K562 (cell line): ENCODE measurements around the gene PLCB4. TPM values are rescaled to one million over a fixed set of nuclear protein-coding genes. Genes with fewer than 3 reads are reported as not detected.

Source experiments
- ATAC-seq: fragments of 200-7000 bp; cut with Tn5 transposase; 3 replicates; pipeline ENCODE4 v1.9.1; 2020; ENCODE audit warnings: moderate library complexity
- BruUV-seq: library from RNA; stranded (reverse); fragments of 400-500 nt; replicated peaks from 2 replicates; lab custom pipeline; 2021; lab: Mats Ljungman, UMichigan
- CTCF ChIA-PET: fragments of 300-600 bp; formaldehyde crosslinking; extraction: SDS; loops from one replicate; lab custom pipeline; 2021; ENCODE audit warnings: low intra/inter-chr PET ratio; lab: Yijun Ruan, JAX
- POLR2A ChIA-PET: fragments of 300-600, 350-650 bp; sonication (Branson Sonifier 250); formaldehyde crosslinking; extraction: SDS; loops from one replicate; lab custom pipeline; 2021; ENCODE audit warnings: antibody characterized with exemption, inconsistent platforms; lab: Yijun Ruan, JAX
- DNase-seq, 4 experiments: peaks; one replicate each; pipeline versions ENCODE4 v3.0.0 to v3.0.0-alpha.2; 2011 to 2018; ENCODE audit warnings: low spot score in 3 of 4, mixed read lengths in 3 of 4; ENCODE audit errors: extremely low read depth in 1 of 4
- FAIRE-seq: peaks from 2 replicates; lab custom pipeline; 2011; peaks lifted over from hg19 to GRCh38; lab: Jason Lieb, UNC
- H2AFZ ChIP-seq: 2 replicates; pipeline ENCODE4 v1.6.0; 2011; ENCODE audit warnings: low read depth, low read length, control low read depth, inconsistent platforms
- H3K27ac ChIP-seq: fragments of 200-600 bp; 3 replicates; pipeline ENCODE4 v1.8.0; 2011; ENCODE audit warnings: low read depth, mild to moderate bottlenecking, control low read depth, inconsistent platforms, low read length, moderate library complexity, mixed read lengths; ENCODE audit errors: extremely low read depth
- H3K27me3 ChIP-seq, 2 experiments: fragments of 300-600 bp in 1 of 2; 2 replicates in 1 of 2; 3 replicates in 1 of 2; pipeline versions ENCODE4 v1.6.0 to v1.8.0; 2011; ENCODE audit warnings: inconsistent platforms in 2 of 2, low read length in 2 of 2, mild to moderate bottlenecking in 1 of 2, mixed read lengths in 1 of 2, moderate library complexity in 1 of 2; ENCODE audit not compliant: control insufficient read depth in 2 of 2, insufficient read depth in 2 of 2
- H3K36me3 ChIP-seq: fragments of 300-600 bp; 3 replicates; pipeline ENCODE4 v1.8.0; 2011; ENCODE audit warnings: mild to moderate bottlenecking, low read length, inconsistent platforms; ENCODE audit not compliant: control insufficient read depth, insufficient read depth
- H3K4me1 ChIP-seq, 2 experiments: fragments of 200-600 bp in 1 of 2; replicated peaks in 1 of 2; 2 replicates in 1 of 2; 3 replicates in 1 of 2; pipeline versions ENCODE4 v1.5.1 to v1.8.0; 2011; ENCODE audit warnings: inconsistent platforms in 2 of 2, low read length in 2 of 2, mild to moderate bottlenecking in 1 of 2, mixed read lengths in 1 of 2, moderate library complexity in 1 of 2; ENCODE audit not compliant: control insufficient read depth in 2 of 2, insufficient read depth in 2 of 2
- H3K4me2 ChIP-seq: 2 replicates; pipeline ENCODE4 v1.6.1; 2011; ENCODE audit warnings: low read length, control low read depth, inconsistent platforms, mixed read lengths; ENCODE audit not compliant: insufficient read depth
- H3K4me3 ChIP-seq: fragments of 200-600 bp; sonication (generic), shearing (Covaris generic); 2 replicates; pipeline ENCODE4 v1.5.1; 2016; ENCODE audit warnings: control low read depth, inconsistent platforms
- H3K79me2 ChIP-seq: fragments of 200-600 bp; 3 replicates; pipeline ENCODE4 v1.8.0; 2011; ENCODE audit warnings: low read length, inconsistent platforms; ENCODE audit not compliant: control insufficient read depth, insufficient read depth
- H3K9ac ChIP-seq, 2 experiments: 2 replicates each; pipeline versions ENCODE4 v1.6.0 to v1.6.1; 2011; ENCODE audit warnings: low read depth in 2 of 2, low read length in 2 of 2, control low read depth in 1 of 2, inconsistent platforms in 1 of 2, mild to moderate bottlenecking in 1 of 2, mixed read lengths in 1 of 2; ENCODE audit not compliant: insufficient read depth in 1 of 2
- H3K9me1 ChIP-seq: one replicate; pipeline ENCODE4 v1.6.0; 2011; ENCODE audit warnings: inconsistent platforms, mild to moderate bottlenecking, low read length, moderate library complexity; ENCODE audit not compliant: control insufficient read depth, insufficient read depth
- H3K9me3 ChIP-seq: replicated peaks from 2 replicates; pipeline ENCODE4 v1.5.1; 2011; ENCODE audit warnings: low read depth, low read length, inconsistent platforms; ENCODE audit not compliant: control insufficient read depth, insufficient read depth
- H4K20me1 ChIP-seq: replicated peaks from 2 replicates; pipeline ENCODE4 v1.6.1; 2011; ENCODE audit warnings: low read length, inconsistent platforms, mixed read lengths; ENCODE audit not compliant: control insufficient read depth, insufficient read depth
- HNRNPLL ChIP-seq: fragments of 200-400 bp; formaldehyde crosslinking; IDR thresholded peaks from 2 replicates; pipeline ENCODE4 v1.6.1; 2017; ENCODE audit warnings: low read length, low read depth, mild to moderate bottlenecking; ENCODE audit not compliant: poor library complexity, severe bottlenecking
- JUN ChIP-seq, 2 experiments: sonication (generic) in 1 of 2; formaldehyde crosslinking in 1 of 2; IDR thresholded peaks; 2 replicates each; pipeline versions ENCODE4 v1.6.1 to v1.8.0; 2012 to 2022; ENCODE audit warnings: borderline replicate concordance in 2 of 2, mild to moderate bottlenecking in 2 of 2, improper control_type of control experiment in 1 of 2, low read depth in 1 of 2, low read length in 1 of 2, missing genetic modification reagents in 1 of 2
- MCM3 ChIP-seq: fragments of 450-650 bp; IDR thresholded peaks from 2 replicates; pipeline ENCODE4 v1.6.1; 2016
- NRF1 ChIP-seq, 2 experiments: fragments of 450-650 bp; IDR thresholded peaks in 1 of 2; conservative IDR thresholded peaks in 1 of 2; 2 replicates each; pipeline ENCODE4 v1.6.1; 2014; ENCODE audit warnings: mild to moderate bottlenecking in 2 of 2
- PYGO2 ChIP-seq: fragments of 450-650 bp; IDR thresholded peaks from 2 replicates; pipeline ENCODE4 v1.6.1; 2016; ENCODE audit warnings: mild to moderate bottlenecking, missing genetic modification characterization, moderate library complexity, missing compliant biosample characterization
- RBM34 ChIP-seq: fragments of 200-400 bp; formaldehyde crosslinking; IDR thresholded peaks from 2 replicates; pipeline ENCODE4 v1.6.1; 2018; ENCODE audit warnings: low read length, borderline replicate concordance; ENCODE audit not compliant: insufficient read depth
- RFX1 ChIP-seq: fragments of 450-650 bp; IDR thresholded peaks from 2 replicates; pipeline ENCODE4 v1.6.1; 2016; ENCODE audit warnings: mild to moderate bottlenecking, moderate library complexity
- ZNF347 ChIP-seq: fragments of 450-650 bp; formaldehyde crosslinking; IDR thresholded peaks from 2 replicates; pipeline ENCODE4 v1.4.0; 2020; ENCODE audit warnings: low read depth, mild to moderate bottlenecking, moderate library complexity
- ZNF76 ChIP-seq: fragments of 250-450 bp; sonication (Bioruptor Pico); IDR thresholded peaks from 2 replicates; pipeline ENCODE4 v1.4.0; 2020; ENCODE audit warnings: mild to moderate bottlenecking, moderate library complexity, borderline replicate concordance
- WGBS: fragments of 100-300 bp; shearing (Covaris generic); methylation state at CpG from one replicate; pipeline ENCODE4 v1.1.6; 2016; ENCODE audit warnings: low coverage, mixed read lengths; ENCODE audit not compliant: insufficient coverage; ENCODE audit errors: missing lambda C conversion rate; 5-methylcytosine and 5-hydroxymethylcytosine counted together
- in situ Hi-C: fragments of 300-500 bp; cut with MboI; formaldehyde crosslinking; loops from 4 replicates; pipeline ENCODE4 v1.15.0; 2018; ENCODE audit warnings: inconsistent platforms, mixed read lengths
- intact Hi-C: fragments of 100-400 bp; cut with micrococcal nuclease; formaldehyde crosslinking; loops from 2 replicates; pipeline ENCODE4 v1.14.2; 2022
- polyA plus RNA-seq, 8 experiments: library from polyadenylated mRNA; depleted of rRNA in 4 of 8; stranded (reverse) in 5 of 8; unstranded in 3 of 8; fragments of >200 nt; fragmentation: Nextera tagmentation in 2 of 8; fragmentation: Illumina TruSeq in 1 of 8; extraction: Ambion mirVana in 2 of 8; extraction: Trizol in 1 of 8; gene quantifications; 2 replicates each; pipeline versions ENCODE4 v1.2.1 to v1.2.3, GENCODE V29; 2011 to 2014; ENCODE audit warnings: inconsistent platforms in 1 of 8, missing spikeins in 1 of 8
- total RNA-seq, 7 experiments: library from RNA; depleted of rRNA in 6 of 7; stranded (reverse); fragments of >200 nt in 6 of 7; fragmentation: Illumina TruSeq in 2 of 7; extraction: Trizol in 2 of 7; gene quantifications; 2 replicates each; pipeline versions ENCODE4 v1.2.1 to v1.2.3, GENCODE V29; 2011 to 2021; ENCODE audit warnings: low replicate concordance in 1 of 7
- TF ChIP-seq, protein P1 (sequence below), 2 experiments: fragments of 450-650 bp; IDR thresholded peaks; 2 replicates each; pipeline ENCODE4 v1.6.1; 2018; ENCODE audit warnings: mild to moderate bottlenecking in 2 of 2, low read depth in 1 of 2; ENCODE audit not compliant: partially characterized antibody in 2 of 2
- TF ChIP-seq, protein P2 (sequence below): fragments of 450-650 bp; IDR thresholded peaks from 2 replicates; pipeline ENCODE4 v1.6.1; 2016; ENCODE audit warnings: borderline replicate concordance

Gene PLCB4
- total and polyA plus RNA-seq, 9 of the 15 experiments (the other 6 are each of a cell fraction or from before 2014, with no cell fraction given) = 0.20 to 2.9 (median 0.52) TPM

DNA sequence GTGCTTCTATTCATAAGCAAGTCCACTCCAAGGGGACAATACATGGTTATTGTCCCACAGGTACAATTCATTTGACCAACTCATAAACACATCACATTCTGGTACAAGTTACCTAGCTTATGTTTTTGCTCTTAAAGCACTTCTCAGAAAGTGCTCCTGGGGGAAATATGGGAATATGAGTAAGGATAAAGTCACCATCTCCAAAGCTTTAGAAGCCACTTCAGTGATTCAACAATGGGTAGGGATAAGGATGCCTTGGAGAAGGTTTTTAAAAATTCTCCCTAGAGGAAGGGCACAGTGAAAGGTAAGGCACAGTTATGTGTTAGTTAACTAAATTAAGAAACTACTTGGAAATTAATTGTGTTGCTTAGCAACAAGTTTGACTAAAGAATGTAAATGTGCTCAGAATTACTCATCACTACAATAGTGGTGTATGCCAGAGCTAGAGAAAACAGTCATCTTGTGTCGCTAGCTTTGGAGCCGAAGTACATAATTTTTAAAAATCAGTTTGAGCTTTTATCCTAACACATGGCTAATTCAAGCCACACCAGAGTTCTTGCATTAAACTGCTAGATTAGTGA lies 406.0 kb downstream of the PLCB4 start:
- WGBS = 10% methylated on average over 2 of the region's 2 CpGs

DNA sequence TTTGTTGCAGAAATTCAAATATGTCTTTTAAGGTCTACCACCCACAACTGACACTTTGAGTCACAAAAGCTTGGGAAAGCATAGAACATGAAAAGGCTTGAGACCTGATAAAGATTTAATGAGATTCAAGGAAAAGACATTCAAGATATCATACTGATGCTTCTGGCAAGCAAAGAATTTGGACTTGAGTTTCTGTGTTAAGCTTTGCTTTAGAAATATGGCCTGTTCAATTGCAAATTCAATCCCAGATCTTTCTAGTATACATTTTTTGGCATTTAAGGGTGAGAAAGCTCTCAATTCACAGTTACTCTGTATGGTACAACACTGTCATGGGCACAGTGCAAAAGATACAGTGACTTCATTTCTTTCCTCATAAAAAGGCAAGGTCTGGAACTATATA lies 406.6 kb downstream of the PLCB4 start:
- Histone ChIP-seq H3K9me1 (no peaks in the 10 kb centered on the region), H3K4me2 (no peak overlapping the region), H3K27ac (no peak overlapping the region), H3K27me3 (no peaks in the 10 kb centered on the region), H4K20me1 (no peaks in the 10 kb centered on the region), H3K36me3 (no peaks in the 10 kb centered on the region), H3K79me2 (no peaks in the 10 kb centered on the region), H2AFZ (no peak overlapping the region), H3K4me1 (no peaks in the 10 kb centered on the region), H3K4me3 (no peak overlapping the region), H3K9ac (no peak overlapping the region), H3K9me3 (no peaks in the 10 kb centered on the region)
- intact Hi-C loops = no loop called here
- BruUV-seq = no TSS peak
- POLR2A ChIA-PET = no interaction called here
- ATAC-seq (no peak), DNase-seq (no peak), FAIRE-seq (no peak)
- CTCF ChIA-PET = no interaction called here
- TF ChIP-seq MCM3 (no peak), RBM34 (no peak), JUN (IDR thresholded peaks at IDR 0.05; ENCODE audit: borderline replicate concordance, low read depth, low read length) (no peak), JUN (CRISPR knock-in tag; IDR thresholded peaks at IDR 0.05; ENCODE audit: borderline replicate concordance) (no peak), HNRNPLL (no peak), PYGO2 (tag) (no peak), ZNF76 (no peak)
- TF ChIP-seq, protein P1, sequence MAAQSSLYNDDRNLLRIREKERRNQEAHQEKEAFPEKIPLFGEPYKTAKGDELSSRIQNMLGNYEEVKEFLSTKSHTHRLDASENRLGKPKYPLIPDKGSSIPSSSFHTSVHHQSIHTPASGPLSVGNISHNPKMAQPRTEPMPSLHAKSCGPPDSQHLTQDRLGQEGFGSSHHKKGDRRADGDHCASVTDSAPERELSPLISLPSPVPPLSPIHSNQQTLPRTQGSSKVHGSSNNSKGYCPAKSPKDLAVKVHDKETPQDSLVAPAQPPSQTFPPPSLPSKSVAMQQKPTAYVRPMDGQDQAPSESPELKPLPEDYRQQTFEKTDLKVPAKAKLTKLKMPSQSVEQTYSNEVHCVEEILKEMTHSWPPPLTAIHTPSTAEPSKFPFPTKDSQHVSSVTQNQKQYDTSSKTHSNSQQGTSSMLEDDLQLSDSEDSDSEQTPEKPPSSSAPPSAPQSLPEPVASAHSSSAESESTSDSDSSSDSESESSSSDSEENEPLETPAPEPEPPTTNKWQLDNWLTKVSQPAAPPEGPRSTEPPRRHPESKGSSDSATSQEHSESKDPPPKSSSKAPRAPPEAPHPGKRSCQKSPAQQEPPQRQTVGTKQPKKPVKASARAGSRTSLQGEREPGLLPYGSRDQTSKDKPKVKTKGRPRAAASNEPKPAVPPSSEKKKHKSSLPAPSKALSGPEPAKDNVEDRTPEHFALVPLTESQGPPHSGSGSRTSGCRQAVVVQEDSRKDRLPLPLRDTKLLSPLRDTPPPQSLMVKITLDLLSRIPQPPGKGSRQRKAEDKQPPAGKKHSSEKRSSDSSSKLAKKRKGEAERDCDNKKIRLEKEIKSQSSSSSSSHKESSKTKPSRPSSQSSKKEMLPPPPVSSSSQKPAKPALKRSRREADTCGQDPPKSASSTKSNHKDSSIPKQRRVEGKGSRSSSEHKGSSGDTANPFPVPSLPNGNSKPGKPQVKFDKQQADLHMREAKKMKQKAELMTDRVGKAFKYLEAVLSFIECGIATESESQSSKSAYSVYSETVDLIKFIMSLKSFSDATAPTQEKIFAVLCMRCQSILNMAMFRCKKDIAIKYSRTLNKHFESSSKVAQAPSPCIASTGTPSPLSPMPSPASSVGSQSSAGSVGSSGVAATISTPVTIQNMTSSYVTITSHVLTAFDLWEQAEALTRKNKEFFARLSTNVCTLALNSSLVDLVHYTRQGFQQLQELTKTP (IDR thresholded peaks at IDR 0.05; ENCODE audit: low read depth in 1 of 2, partially characterized antibody in 2 of 2) = no peak
- TF ChIP-seq, protein P2, sequence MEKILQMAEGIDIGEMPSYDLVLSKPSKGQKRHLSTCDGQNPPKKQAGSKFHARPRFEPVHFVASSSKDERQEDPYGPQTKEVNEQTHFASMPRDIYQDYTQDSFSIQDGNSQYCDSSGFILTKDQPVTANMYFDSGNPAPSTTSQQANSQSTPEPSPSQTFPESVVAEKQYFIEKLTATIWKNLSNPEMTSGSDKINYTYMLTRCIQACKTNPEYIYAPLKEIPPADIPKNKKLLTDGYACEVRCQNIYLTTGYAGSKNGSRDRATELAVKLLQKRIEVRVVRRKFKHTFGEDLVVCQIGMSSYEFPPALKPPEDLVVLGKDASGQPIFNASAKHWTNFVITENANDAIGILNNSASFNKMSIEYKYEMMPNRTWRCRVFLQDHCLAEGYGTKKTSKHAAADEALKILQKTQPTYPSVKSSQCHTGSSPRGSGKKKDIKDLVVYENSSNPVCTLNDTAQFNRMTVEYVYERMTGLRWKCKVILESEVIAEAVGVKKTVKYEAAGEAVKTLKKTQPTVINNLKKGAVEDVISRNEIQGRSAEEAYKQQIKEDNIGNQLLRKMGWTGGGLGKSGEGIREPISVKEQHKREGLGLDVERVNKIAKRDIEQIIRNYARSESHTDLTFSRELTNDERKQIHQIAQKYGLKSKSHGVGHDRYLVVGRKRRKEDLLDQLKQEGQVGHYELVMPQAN = no peak
- in situ Hi-C loops = no loop called here

More for the DNA sequence above, 406.0 kb downstream of the PLCB4 start:
- Histone ChIP-seq H3K36me3 (no peaks in the 10 kb centered on the region), H2AFZ (no peak overlapping the region), H4K20me1 (no peaks in the 10 kb centered on the region), H3K4me1 (no peaks in the 10 kb centered on the region), H3K4me2 (no peak overlapping the region), H3K27me3 (no peaks in the 10 kb centered on the region), H3K4me3 (no peak overlapping the region), H3K27ac (no peak overlapping the region), H3K79me2 (no peaks in the 10 kb centered on the region)
- FAIRE-seq = no peak
- no peak for TF ChIP-seq ZNF347 (CRISPR knock-in tag)
- no peak for TF ChIP-seq NRF1 (conservative IDR thresholded peaks at IDR 0.05 in 1 of 2, IDR thresholded peaks at IDR 0.05 in 1 of 2)
- TF ChIP-seq RFX1 = peak; percentile 28; the same call in 1 of the 2 replicates
- TF ChIP-seq, all 486 proteins: peak for 1
- Histone ChIP-seq H3K9me3 (no peaks in the 10 kb centered on the region), H3K9me1 (no peaks in the 10 kb centered on the region), H3K9ac (no peak overlapping the region)
- DNase-seq (no peak), ATAC-seq (no peak)
- BruUV-seq = no TSS peak
- in situ Hi-C loops (no loop called here), intact Hi-C loops (no loop called here)
- ChIA-PET CTCF (no interaction called here), POLR2A (no interaction called here)
